ENCODE results near the gene CENPS. TPM values are rescaled to one million over a fixed set of nuclear protein-coding genes. Genes with fewer than 3 reads are reported as not detected.
"Not testable (repeated sequence)": the region's sequence is repeated elsewhere in the genome, so short reads cannot be mapped to it uniquely, and the experiment has no call there.

CENPS gene
- total RNA-seq, 1 experiment from 2014 or later = 19.0 TPM

DNA sequence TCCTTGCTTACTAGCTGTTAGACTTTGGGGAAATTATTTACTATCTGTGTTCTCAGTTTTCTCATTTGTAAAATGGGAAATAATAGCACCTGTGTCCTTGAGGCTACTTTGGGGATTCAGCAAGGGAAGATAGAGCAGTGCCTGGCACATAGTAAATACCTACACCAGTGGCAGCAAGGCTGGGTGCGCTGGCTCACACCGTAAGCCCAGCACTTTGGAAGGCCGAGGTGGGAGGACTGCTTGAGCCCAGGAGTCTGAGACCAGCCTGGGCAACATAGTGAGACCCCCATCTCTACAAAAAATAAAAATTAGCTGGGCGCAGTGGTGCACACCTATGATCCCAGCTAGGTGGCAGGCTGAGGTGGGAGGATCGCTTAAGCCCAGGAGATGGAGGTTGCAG is 8.6 kb upstream of the CENPS start:
- Mint-ChIP-seq H3K4me1 (ENCODE audit: insufficient read depth, unreplicated experiment) (no peaks in the 10 kb centered on the region), H3K27ac (ENCODE audit: low read depth, unreplicated experiment) (no peak overlapping the region), H3K27me3 (ENCODE audit: insufficient read depth, unreplicated experiment) (no peaks in the 10 kb centered on the region), H3K9me3 (ENCODE audit: unreplicated experiment) (no peaks in the 10 kb centered on the region), H3K36me3 (ENCODE audit: insufficient read depth, unreplicated experiment) (peaks cover 54% of the 10 kb centered on the region), H3K4me3 (ENCODE audit: unreplicated experiment) (no peak overlapping the region)
- TF ChIP-seq, protein P1, sequence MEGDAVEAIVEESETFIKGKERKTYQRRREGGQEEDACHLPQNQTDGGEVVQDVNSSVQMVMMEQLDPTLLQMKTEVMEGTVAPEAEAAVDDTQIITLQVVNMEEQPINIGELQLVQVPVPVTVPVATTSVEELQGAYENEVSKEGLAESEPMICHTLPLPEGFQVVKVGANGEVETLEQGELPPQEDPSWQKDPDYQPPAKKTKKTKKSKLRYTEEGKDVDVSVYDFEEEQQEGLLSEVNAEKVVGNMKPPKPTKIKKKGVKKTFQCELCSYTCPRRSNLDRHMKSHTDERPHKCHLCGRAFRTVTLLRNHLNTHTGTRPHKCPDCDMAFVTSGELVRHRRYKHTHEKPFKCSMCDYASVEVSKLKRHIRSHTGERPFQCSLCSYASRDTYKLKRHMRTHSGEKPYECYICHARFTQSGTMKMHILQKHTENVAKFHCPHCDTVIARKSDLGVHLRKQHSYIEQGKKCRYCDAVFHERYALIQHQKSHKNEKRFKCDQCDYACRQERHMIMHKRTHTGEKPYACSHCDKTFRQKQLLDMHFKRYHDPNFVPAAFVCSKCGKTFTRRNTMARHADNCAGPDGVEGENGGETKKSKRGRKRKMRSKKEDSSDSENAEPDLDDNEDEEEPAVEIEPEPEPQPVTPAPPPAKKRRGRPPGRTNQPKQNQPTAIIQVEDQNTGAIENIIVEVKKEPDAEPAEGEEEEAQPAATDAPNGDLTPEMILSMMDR (IDR thresholded peaks at IDR 0.05; ENCODE audit: unreplicated experiment) = no peak
- POLR2A ChIA-PET = interaction anchor here (1.5 kb wide), 1 partner anchor 34 kb away, joined by 3 read pairs; no protein-coding TSS in a partner anchor
- BruUV-seq (replicated peaks) = no TSS peak
- intact Hi-C loops (cut with micrococcal nuclease) = no loop called here
- no peak for DNase-seq (ENCODE audit: unreplicated experiment)
- CTCF ChIA-PET = interaction anchor here (1.6 kb wide), 1 partner anchor 8 kb away, joined by 5 read pairs; the partner anchor contains the start of gene CENPS

DNA sequence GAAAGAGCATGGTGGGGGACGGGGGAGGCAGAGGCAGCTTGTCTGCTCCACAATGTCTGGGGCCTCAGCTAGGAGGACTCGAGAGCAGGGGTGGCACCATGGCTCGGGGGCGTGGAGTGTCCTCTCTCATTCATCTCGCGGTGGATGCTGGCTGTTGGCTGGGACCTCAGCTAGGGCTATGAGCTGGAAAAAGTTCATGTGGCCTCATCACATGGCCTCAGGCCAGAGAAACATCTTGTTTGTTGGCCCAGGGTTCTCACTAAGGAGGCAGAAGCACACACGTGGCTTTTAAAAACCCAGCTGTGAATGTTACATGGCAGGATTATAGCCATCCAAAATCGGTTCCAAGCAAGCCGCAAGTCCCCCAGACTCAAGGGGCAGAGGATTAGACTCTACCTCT is 6.2 kb upstream of the CENPS start:
- Mint-ChIP-seq H3K27ac (ENCODE audit: low read depth, unreplicated experiment) (peak overlapping the region; percentile 27), H3K27me3 (ENCODE audit: insufficient read depth, unreplicated experiment) (no peaks in the 10 kb centered on the region), H3K4me3 (ENCODE audit: unreplicated experiment) (no peak overlapping the region), H3K4me1 (ENCODE audit: insufficient read depth, unreplicated experiment) (no peaks in the 10 kb centered on the region), H3K9me3 (ENCODE audit: unreplicated experiment) (no peaks in the 10 kb centered on the region), H3K36me3 (ENCODE audit: insufficient read depth, unreplicated experiment) (peaks cover 30% of the 10 kb centered on the region)
- ChIA-PET CTCF (interaction anchor here (0.6 to 1.6 kb wide), 3 partner anchors 28 to 214 kb away, joined by 3 to 8 read pairs (median 3); no protein-coding TSS in a partner anchor), POLR2A (interaction anchor here (1.2 kb wide), 1 partner anchor 25 kb away, joined by 4 read pairs; no protein-coding TSS in a partner anchor)
- intact Hi-C loops (cut with micrococcal nuclease) = no loop called here
- DNase-seq (ENCODE audit: unreplicated experiment) = no peak
- TF ChIP-seq, protein P1 (IDR thresholded peaks at IDR 0.05; ENCODE audit: unreplicated experiment) = no peak
- BruUV-seq (replicated peaks) = no TSS peak

DNA sequence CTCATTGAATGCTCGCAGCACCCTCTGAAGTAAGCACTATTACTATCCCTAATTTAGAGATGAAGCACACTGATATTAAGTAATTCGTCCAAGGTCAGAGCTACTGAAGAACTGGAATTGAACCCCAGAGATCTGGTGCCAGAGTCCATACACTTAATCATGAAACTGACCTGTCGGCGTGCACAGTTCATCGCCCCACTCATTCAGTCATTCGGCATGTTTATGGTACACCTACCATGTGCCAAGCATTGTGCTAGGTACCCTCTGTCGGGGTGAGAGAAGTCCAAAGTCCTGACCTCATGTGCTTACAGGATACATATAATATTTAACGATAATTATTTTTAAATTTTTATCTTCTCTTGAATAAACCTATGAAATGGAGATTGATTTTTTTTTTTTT is 5.6 kb upstream of the CENPS start:
- no TSS peak for BruUV-seq (replicated peaks)
- DNase-seq (ENCODE audit: unreplicated experiment) = no peak
- POLR2A ChIA-PET = interaction anchor here (1.2 kb wide), 1 partner anchor 25 kb away, joined by 4 read pairs; no protein-coding TSS in a partner anchor

DNA sequence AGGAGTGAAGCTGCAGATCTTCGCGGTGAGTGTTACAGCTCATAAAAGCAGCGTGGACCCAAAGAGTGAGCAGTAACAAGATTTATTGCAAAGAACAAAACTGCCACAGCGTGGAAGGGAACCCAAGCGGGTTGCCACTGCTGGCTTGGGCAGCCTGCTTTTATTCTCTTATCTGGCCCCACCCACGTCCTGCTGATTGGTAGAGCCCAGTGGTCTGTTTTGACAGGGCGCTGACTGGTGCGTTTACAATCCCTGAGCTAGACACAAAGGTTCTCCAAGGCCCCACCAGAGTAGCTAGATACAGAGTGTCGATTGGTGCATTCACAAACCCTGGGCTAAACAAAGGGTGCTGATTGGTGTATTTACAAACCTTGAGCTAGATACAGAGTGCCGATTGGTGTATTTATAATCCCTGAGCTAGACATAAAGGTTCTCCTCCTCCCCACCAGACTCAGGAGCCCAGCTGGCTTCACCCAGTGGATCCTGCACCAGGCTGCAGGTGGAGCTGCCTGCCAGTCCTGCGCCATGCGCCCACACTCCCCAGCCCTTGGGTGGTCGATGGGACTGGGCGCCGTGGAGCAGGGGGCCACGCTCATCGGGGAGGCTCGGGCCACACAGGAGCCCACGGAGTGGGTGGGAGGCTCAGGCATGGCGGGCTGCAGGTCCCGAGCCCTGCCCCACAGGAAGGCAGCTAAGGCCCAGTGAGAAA is 4.3 kb upstream of the CENPS start:
- intact Hi-C loops (cut with micrococcal nuclease) = loop anchor here (5.0 kb wide), 1 partner anchor 559 kb away; no protein-coding TSS in a partner anchor
- H3K9me3 Mint-ChIP-seq (ENCODE audit: unreplicated experiment); DNase-seq (ENCODE audit: unreplicated experiment); H3K27ac Mint-ChIP-seq (ENCODE audit: low read depth, unreplicated experiment); H3K4me3 Mint-ChIP-seq (ENCODE audit: unreplicated experiment); BruUV-seq (replicated peaks); H3K4me1 Mint-ChIP-seq (ENCODE audit: insufficient read depth, unreplicated experiment); POLR2A ChIA-PET; H3K27me3 Mint-ChIP-seq (ENCODE audit: insufficient read depth, unreplicated experiment): not testable (repeated sequence)
- CTCF ChIA-PET = interaction anchor here (0.7 to 8.2 kb wide), 3 partner anchors 33 to 68 kb away, joined by 3 to 119 read pairs (median 4); no protein-coding TSS in a partner anchor
- H3K36me3 Mint-ChIP-seq (ENCODE audit: insufficient read depth, unreplicated experiment) = peaks cover 11% of the 10 kb centered on the region

More for the DNA sequence above, 5.6 kb upstream of the CENPS start:
- intact Hi-C loops (cut with micrococcal nuclease) = loop anchor here (5.0 kb wide), 1 partner anchor 557 kb away; no protein-coding TSS in a partner anchor
- Mint-ChIP-seq H3K9me3 (ENCODE audit: unreplicated experiment) (no peaks in the 10 kb centered on the region), H3K4me3 (ENCODE audit: unreplicated experiment) (no peak overlapping the region), H3K27ac (ENCODE audit: low read depth, unreplicated experiment) (no peak overlapping the region), H3K4me1 (ENCODE audit: insufficient read depth, unreplicated experiment) (no peaks in the 10 kb centered on the region), H3K36me3 (ENCODE audit: insufficient read depth, unreplicated experiment) (peaks cover 24% of the 10 kb centered on the region), H3K27me3 (ENCODE audit: insufficient read depth, unreplicated experiment) (no peaks in the 10 kb centered on the region)
- TF ChIP-seq, protein P1 (IDR thresholded peaks at IDR 0.05; ENCODE audit: unreplicated experiment) = no peak
- CTCF ChIA-PET = interaction anchor here (0.6 to 1.6 kb wide), 3 partner anchors 29 to 215 kb away, joined by 3 to 8 read pairs (median 3); no protein-coding TSS in a partner anchor

DNA sequence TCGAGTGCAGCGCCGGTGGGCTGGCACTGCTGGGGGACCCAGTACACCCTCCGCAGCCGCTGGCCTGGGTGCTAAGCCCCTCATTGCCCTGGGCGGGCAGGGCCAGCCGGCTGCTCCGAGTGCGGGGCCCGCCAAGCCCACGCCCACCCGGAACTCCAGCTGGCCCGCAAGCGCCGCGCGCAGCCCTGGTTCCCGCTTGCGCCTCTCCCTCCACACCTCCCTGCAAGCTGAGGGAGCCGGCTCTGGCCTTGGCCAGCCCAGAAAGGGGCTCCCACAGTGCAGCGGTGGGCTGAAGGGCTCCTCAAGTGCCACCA is 3.7 kb upstream of the CENPS start:
- DNase-seq (ENCODE audit: unreplicated experiment); H3K4me1 Mint-ChIP-seq (ENCODE audit: insufficient read depth, unreplicated experiment); H3K36me3 Mint-ChIP-seq (ENCODE audit: insufficient read depth, unreplicated experiment); H3K9me3 Mint-ChIP-seq (ENCODE audit: unreplicated experiment); H3K27me3 Mint-ChIP-seq (ENCODE audit: insufficient read depth, unreplicated experiment); H3K4me3 Mint-ChIP-seq (ENCODE audit: unreplicated experiment); POLR2A ChIA-PET; BruUV-seq (replicated peaks); H3K27ac Mint-ChIP-seq (ENCODE audit: low read depth, unreplicated experiment): not testable (repeated sequence)
- intact Hi-C loops (cut with micrococcal nuclease) = loop anchor here (5.0 kb wide), 1 partner anchor 559 kb away; no protein-coding TSS in a partner anchor
- CTCF ChIA-PET = interaction anchor here (0.7 to 8.2 kb wide), 3 partner anchors 33 to 67 kb away, joined by 3 to 119 read pairs (median 4); no protein-coding TSS in a partner anchor
